GM13977 (cell line): Measurements from ENCODE around the gene TAF5L.

Source experiments
- DNase-seq: peaks from one replicate; pipeline ENCODE4 v3.0.0; 2012; ENCODE audit warnings: low spot score
- CTCF ChIP-seq: IDR thresholded peaks from 2 replicates; pipeline ENCODE4 v1.5.1; 2012; ENCODE audit warnings: mild to moderate bottlenecking, control low read depth; ENCODE audit not compliant: insufficient read depth; ENCODE audit errors: extremely low read depth, missing control alignments
- in situ Hi-C: fragments of 300-500 bp; cut with MboI; formaldehyde crosslinking; loops from one replicate; pipeline ENCODE4 v1.12.0; 2022; ENCODE audit warnings: low sequenced_read_pairs, low pct_unique_long_range_greater_than_20kb, mixed read lengths, inconsistent platforms; ENCODE audit not compliant: unreplicated experiment

TAF5L gene

DNA sequence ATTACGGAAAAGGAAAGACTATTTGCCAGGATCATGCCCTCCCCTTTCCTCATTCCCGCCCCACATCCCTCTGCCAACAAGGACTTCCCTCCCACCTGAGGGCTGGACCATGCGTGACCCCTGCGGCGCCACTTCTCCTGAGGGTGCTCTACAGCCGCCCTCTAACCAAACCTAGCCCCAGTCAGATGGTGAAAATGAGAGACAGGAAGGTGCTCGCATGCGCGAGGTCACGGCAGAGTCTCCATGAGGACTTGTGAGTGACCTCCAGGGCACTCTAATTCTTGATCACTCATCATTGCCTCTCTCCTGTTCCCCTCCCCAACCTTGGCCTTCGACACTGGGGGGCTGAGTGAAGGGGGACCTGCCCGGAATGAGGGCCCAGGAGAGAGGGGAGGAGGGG, 32.1 kb downstream of the TAF5L start:
- no peak for DNase-seq
- TF ChIP-seq CTCF: no peak
- in situ Hi-C loops: no loop called here

- in situ Hi-C loops: no loop called here
- TF ChIP-seq CTCF: no peak
- no peak for DNase-seq
Observed at GRCh38 chr1:229590119-229590518, 35.8 kb downstream of the TAF5L start.

GRCh38 chr1:229585338-229585737, 40.6 kb downstream of the TAF5L start:
- in situ Hi-C loops: no loop called here
- TF ChIP-seq CTCF: no peak
- no peak for DNase-seq

GRCh38 chr1:229582715-229583114, 43.2 kb downstream of the TAF5L start:
- no peak for TF ChIP-seq CTCF
- no peak for DNase-seq
- in situ Hi-C loops: no loop called here

DNA sequence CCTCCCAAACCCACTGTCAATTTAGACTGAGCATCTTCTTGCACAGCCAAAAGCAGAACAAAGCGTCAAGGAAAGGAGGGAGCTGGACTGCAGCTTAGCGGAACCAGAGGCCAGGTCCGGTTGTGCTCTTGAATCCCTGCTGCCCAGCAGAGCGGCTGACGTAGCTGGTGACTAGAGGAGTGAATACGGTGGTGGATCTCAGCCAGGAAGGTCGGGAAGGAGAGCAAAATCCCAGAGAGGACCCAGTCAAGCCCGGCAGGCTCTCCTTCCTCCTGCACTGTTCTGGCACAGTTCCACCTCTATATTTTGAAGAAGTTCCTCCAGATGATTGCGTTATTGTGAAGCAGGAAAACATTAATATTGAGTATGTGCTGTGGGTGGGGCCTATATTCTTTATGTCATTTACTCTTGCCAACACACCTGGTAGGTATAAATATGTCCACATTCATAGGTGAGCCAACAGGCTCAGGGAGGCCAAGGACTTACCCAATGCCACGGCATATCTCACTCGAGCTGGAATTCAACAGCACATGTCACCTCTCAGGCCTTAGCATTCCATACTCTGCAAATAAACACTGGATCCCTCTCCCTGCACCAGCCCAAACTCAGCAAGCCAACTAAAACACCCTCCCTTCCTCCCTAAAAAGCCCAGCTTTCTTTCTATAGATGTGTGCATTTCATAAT, 43.8 kb downstream of the TAF5L start:
- TF ChIP-seq CTCF: no peak
- in situ Hi-C loops: no loop called here
- no peak for DNase-seq

DNA sequence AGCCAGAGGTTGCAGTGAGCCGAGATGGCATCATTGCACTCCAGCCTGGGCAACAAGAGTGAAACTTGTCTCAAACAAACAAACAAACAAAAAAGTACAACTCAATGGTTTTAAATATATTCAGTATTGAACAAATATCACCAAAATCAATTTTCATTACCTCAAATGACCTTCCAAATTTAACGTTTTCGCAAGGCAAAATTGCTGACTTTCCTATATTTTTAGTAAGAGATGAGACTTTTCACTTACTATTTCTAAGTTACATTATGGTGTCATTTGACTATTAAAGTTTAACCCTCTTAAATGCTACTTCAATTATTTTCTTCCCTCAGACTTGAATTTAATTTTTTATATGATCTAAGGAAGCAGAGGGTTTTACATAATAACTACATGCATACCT, 44.4 kb downstream of the TAF5L start:
- no peak for DNase-seq
- in situ Hi-C loops: no loop called here
- no peak for TF ChIP-seq CTCF

- TF ChIP-seq CTCF: no peak
- peak; percentile 48 for DNase-seq
- in situ Hi-C loops: no loop called here
Observed at GRCh38 chr1:229579059-229579673, 46.8 kb downstream of the TAF5L start.
